Pancreas (tissue), 10 donors: ENCODE results near the gene OR4F15. TPM values are rescaled to one million over a fixed set of nuclear protein-coding genes. Genes with fewer than 3 reads are reported as not detected.
"Not testable (repeated sequence)": the region's sequence is repeated elsewhere in the genome, so short reads cannot be mapped to it uniquely, and the experiment has no call there.

Experiments
- ATAC-seq, 4 donors: fragments of 200-7000 bp; cut with Tn5 transposase; one replicate each; pipeline versions ENCODE4 v1.8.0 to v1.9.1; 2020; ENCODE audit warnings: mild to moderate bottlenecking in 4 of 4, moderate library complexity in 4 of 4
- DNase-seq, 6 donors: peaks; one replicate each; pipeline ENCODE4 v3.0.0-alpha.2; 2020
- FAIRE-seq: peaks from 2 replicates; lab custom pipeline; 2012; peaks lifted over from hg19 to GRCh38; lab: Jason Lieb, UNC
- H3K27ac ChIP-seq, 4 donors: fragments of 200-600 bp; sonication (generic); 1 replicate in 3 of 4; 2 replicates in 1 of 4; pipeline versions ENCODE4 v1.5.0 to v1.8.0; 2020
- H3K27me3 ChIP-seq, 4 donors: fragments of 200-600 bp; one replicate each; pipeline ENCODE4 v1.8.0; 2021
- H3K36me3 ChIP-seq, 3 donors: fragments of 200-600 bp; sonication (generic) in 1 of 3; one replicate each; pipeline versions ENCODE4 v1.5.0 to v1.8.0; 2020 to 2021
- H3K4me1 ChIP-seq, 3 donors: fragments of 200-600 bp; one replicate each; pipeline ENCODE4 v1.8.0; 2021
- H3K4me3 ChIP-seq, 4 donors: fragments of 200-600 bp; sonication (generic) in 2 of 4; one replicate each; pipeline versions ENCODE4 v1.5.0 to v1.8.0; 2020 to 2021
- H3K9me3 ChIP-seq, 4 donors: fragments of 200-600 bp; one replicate each; pipeline ENCODE4 v1.8.0; 2021
- CTCF ChIP-seq, 4 donors: fragments of 200-600 bp; sonication (generic) in 3 of 4; IDR thresholded peaks; one replicate each; pipeline versions ENCODE4 v1.5.0 to v1.8.0; 2021; ENCODE audit warnings: antibody characterized with exemption in 4 of 4
- WGBS, 2 donors: extraction: QIAGEN DNeasy Blood & Tissue Kit; methylation state at CpG; one replicate each; pipeline ENCODE4 v1.1.7; 2013; 5-methylcytosine and 5-hydroxymethylcytosine counted together
- intact Hi-C, 3 donors: fragments of 100-400 bp; cut with DNase I; formaldehyde crosslinking; loops; one replicate each; pipeline versions ENCODE4 v1.11.1 to v1.14.2; 2022
- polyA plus RNA-seq, 2 donors: library from polyadenylated mRNA; stranded (reverse); fragments of 200-250 nt; gene quantifications; one replicate each; pipeline ENCODE4 v1.2.3, GENCODE V29; 2013
- total RNA-seq, 6 donors: library from RNA; stranded (reverse); fragmentation: NEBNext Ultra II Directional in 4 of 6; extraction: Animal tissue kit (Norgen Biotek cat#: 25700) in 4 of 6; gene quantifications; one replicate each; pipeline versions ENCODE4 v1.2.1 to v1.2.4, GENCODE V29; 2021 to 2023
- donor health status: healthy with polysubstance abuse.
- donor health status: DM: no; HTN: no; CAD: no; lungs with moderate emphysema.
- donor health status: DM: no; HTN: no; CAD: no.
- donor health status: control.
- donor health status: control.
- donor health status: Bipolar disorder and iron deficiency.
- donor health status: DM: yes; HTN: yes; CAD: no.
- donor health status: DM: no; HTN: no; CAD: no.
- donor health status: DM: no; HTN: no; CAD: no.
- donor health status: DM: yes; HTN: yes; CAD: no.

Gene OR4F15
- total RNA-seq (not detected), polyA plus RNA-seq (not detected)

GRCh38 chr15:101811902-101812301, at the start of gene OR4F15:
Gene OR4F15 (plus strand): TSS chr15:101812202. CDS start chr15:101818187, 5,985 bp downstream.
- FAIRE-seq (no peak), DNase-seq (no peak), ATAC-seq (no peak)
- intact Hi-C loops: no loop called here
- H3K4me1 ChIP-seq: no peaks in the 10 kb centered on the region
- no peak within 1 kb of the TSS for H3K27ac ChIP-seq
- no peaks in the 10 kb centered on the region for H3K9me3 ChIP-seq
- no peak for TF ChIP-seq CTCF (IDR thresholded peaks at IDR 0.05)
- H3K27me3 ChIP-seq: peaks cover 0 to 5% (median 0%) of the 10 kb centered on the region in 4 donors
- H3K36me3 ChIP-seq: no peaks in the 10 kb centered on the region
- no peak within 1 kb of the TSS for H3K4me3 ChIP-seq

- 73 to 80% methylated on average over 21 to 22 of the region's 23 CpGs for WGBS, 2 donors
- not testable (repeated sequence) for ATAC-seq
- peak in 1 of 6 donors; percentile 40 for DNase-seq
These were observed 47.2 kb upstream of the OR4F15 start for GRCh38 chr15:101764669-101765339.

GRCh38 chr15:101765340-101765671, 46.7 kb upstream of the OR4F15 start:
- H3K27ac ChIP-seq, H3K27me3 ChIP-seq, H3K4me3 ChIP-seq, H3K4me1 ChIP-seq, H3K36me3 ChIP-seq, H3K9me3 ChIP-seq, FAIRE-seq, ATAC-seq, intact Hi-C loops: not testable (repeated sequence)
- 68 to 78% methylated on average over 7 of the region's 7 CpGs for WGBS, 2 donors
- peak in 1 of 6 donors; percentile 29 for DNase-seq

More at GRCh38 chr15:101764669-101765339, 47.2 kb upstream of the OR4F15 start:
- H3K4me3 ChIP-seq, H3K4me1 ChIP-seq, H3K27me3 ChIP-seq, FAIRE-seq, H3K9me3 ChIP-seq, H3K27ac ChIP-seq, H3K36me3 ChIP-seq, intact Hi-C loops: not testable (repeated sequence)

GRCh38 chr15:101765772-101766456, 46.1 kb upstream of the OR4F15 start:
- Histone ChIP-seq H3K4me1 (no peaks in the 10 kb centered on the region), H3K27ac (no peak overlapping the region), H3K9me3 (no peaks in the 10 kb centered on the region), H3K27me3 (no peaks in the 10 kb centered on the region), H3K4me3 (no peak overlapping the region), H3K36me3 (no peaks in the 10 kb centered on the region)
- no peak for FAIRE-seq
- DNase-seq: peak in 1 of 6 donors; percentile 33
- TF ChIP-seq CTCF (IDR thresholded peaks at IDR 0.05): no peak
- no peak for ATAC-seq
- intact Hi-C loops: no loop called here
- 79% methylated on average over 15 of the region's 15 CpGs for WGBS, 2 donors

GRCh38 chr15:101767083-101767640, 44.8 kb upstream of the OR4F15 start:
- H3K4me3 ChIP-seq, FAIRE-seq, H3K9me3 ChIP-seq, ATAC-seq, H3K27ac ChIP-seq, H3K27me3 ChIP-seq, intact Hi-C loops, H3K36me3 ChIP-seq, H3K4me1 ChIP-seq: not testable (repeated sequence)
- WGBS, 2 donors: 66 to 94% methylated on average over 5 to 8 of the region's 11 CpGs
- DNase-seq: peak in 1 of 6 donors; percentile 37

GRCh38 chr15:101772921-101773320, 39.1 kb upstream of the OR4F15 start:
- H3K9me3 ChIP-seq: no peaks in the 10 kb centered on the region
- H3K27me3 ChIP-seq: no peaks in the 10 kb centered on the region
- FAIRE-seq (no peak), DNase-seq (no peak), ATAC-seq (no peak)
- no peaks in the 10 kb centered on the region for H3K4me1 ChIP-seq
- H3K4me3 ChIP-seq: no peak overlapping the region
- intact Hi-C loops: no loop called here
- no peaks in the 10 kb centered on the region for H3K36me3 ChIP-seq
- no peak overlapping the region for H3K27ac ChIP-seq
- 76 to 85% methylated on average over 8 of the region's 8 CpGs for WGBS, 2 donors
- no peak for TF ChIP-seq CTCF (IDR thresholded peaks at IDR 0.05)
